ENCODE data around the gene VGLL1.

DNA sequence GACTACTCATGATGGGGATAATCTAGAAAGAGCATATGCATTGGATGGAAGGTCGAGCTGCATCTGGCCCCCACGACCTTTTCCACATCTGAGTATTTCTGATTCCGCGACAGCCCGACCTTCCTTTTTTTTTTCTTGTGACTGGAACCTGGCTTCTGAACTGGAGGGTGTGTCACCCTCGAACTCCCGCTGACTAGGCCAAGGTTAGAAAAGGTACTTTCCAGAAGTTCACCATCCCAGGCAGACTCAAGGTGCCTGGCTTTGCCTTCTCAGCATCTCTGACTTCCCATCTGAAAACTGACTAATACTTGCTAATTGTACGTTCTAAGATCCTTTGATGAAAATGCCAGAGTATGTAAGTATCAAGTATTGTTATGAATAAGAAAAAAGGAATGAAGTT is 66.6 kb downstream of the VGLL1 start:
- TF ChIP-seq, protein P1, sequence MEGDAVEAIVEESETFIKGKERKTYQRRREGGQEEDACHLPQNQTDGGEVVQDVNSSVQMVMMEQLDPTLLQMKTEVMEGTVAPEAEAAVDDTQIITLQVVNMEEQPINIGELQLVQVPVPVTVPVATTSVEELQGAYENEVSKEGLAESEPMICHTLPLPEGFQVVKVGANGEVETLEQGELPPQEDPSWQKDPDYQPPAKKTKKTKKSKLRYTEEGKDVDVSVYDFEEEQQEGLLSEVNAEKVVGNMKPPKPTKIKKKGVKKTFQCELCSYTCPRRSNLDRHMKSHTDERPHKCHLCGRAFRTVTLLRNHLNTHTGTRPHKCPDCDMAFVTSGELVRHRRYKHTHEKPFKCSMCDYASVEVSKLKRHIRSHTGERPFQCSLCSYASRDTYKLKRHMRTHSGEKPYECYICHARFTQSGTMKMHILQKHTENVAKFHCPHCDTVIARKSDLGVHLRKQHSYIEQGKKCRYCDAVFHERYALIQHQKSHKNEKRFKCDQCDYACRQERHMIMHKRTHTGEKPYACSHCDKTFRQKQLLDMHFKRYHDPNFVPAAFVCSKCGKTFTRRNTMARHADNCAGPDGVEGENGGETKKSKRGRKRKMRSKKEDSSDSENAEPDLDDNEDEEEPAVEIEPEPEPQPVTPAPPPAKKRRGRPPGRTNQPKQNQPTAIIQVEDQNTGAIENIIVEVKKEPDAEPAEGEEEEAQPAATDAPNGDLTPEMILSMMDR (IDR thresholded peaks at IDR 0.05; ENCODE audit: low read depth, low read length, missing input control): no peak
- TF ChIP-seq YY1 (IDR thresholded peaks at IDR 0.05): no peak
- no peak for TF ChIP-seq RAD21 (IDR thresholded peaks at IDR 0.05)
- TF ChIP-seq, protein P2, sequence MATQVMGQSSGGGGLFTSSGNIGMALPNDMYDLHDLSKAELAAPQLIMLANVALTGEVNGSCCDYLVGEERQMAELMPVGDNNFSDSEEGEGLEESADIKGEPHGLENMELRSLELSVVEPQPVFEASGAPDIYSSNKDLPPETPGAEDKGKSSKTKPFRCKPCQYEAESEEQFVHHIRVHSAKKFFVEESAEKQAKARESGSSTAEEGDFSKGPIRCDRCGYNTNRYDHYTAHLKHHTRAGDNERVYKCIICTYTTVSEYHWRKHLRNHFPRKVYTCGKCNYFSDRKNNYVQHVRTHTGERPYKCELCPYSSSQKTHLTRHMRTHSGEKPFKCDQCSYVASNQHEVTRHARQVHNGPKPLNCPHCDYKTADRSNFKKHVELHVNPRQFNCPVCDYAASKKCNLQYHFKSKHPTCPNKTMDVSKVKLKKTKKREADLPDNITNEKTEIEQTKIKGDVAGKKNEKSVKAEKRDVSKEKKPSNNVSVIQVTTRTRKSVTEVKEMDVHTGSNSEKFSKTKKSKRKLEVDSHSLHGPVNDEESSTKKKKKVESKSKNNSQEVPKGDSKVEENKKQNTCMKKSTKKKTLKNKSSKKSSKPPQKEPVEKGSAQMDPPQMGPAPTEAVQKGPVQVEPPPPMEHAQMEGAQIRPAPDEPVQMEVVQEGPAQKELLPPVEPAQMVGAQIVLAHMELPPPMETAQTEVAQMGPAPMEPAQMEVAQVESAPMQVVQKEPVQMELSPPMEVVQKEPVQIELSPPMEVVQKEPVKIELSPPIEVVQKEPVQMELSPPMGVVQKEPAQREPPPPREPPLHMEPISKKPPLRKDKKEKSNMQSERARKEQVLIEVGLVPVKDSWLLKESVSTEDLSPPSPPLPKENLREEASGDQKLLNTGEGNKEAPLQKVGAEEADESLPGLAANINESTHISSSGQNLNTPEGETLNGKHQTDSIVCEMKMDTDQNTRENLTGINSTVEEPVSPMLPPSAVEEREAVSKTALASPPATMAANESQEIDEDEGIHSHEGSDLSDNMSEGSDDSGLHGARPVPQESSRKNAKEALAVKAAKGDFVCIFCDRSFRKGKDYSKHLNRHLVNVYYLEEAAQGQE (IDR thresholded peaks at IDR 0.05): no peak
- no peak for TF ChIP-seq EGR1 (IDR thresholded peaks at IDR 0.05; ENCODE audit: low read depth in 2 of 2)
- TF ChIP-seq, protein P3, sequence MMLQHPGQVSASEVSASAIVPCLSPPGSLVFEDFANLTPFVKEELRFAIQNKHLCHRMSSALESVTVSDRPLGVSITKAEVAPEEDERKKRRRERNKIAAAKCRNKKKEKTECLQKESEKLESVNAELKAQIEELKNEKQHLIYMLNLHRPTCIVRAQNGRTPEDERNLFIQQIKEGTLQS (IDR thresholded peaks at IDR 0.05): no peak
